ENCODE measurements around the gene TMCC1. TPM values are rescaled to one million over a fixed set of nuclear protein-coding genes. Genes with fewer than 3 reads are reported as not detected.
A peak's percentile ranks its signal among the peaks of the same experiment; 100 is the strongest.

TMCC1 gene
- total and polyA plus RNA-seq, 3 donors from 2014 or later = 46.0 to 119 (median 60.4) TPM

DNA sequence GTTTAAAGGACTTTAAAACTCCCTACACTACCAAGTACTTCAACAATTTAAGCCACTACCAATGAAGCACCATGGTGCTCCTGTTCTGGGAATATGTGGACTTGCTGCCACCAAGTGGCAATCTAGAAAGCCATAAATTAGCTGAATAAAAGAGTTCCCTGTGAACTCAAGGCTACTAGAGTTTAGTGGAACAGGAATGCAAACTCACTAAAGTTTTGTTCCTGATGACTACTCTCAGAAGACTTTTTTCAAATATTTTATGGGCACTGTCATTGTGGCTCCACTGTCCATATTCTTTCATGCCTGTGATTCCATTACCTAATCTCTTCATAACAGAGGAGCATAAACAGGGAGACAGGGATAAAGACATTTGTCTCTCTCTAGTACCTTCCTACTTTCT is 63.9 kb downstream of the TMCC1 start:
- no peaks in the 10 kb centered on the region for H3K9me3 ChIP-seq
- H3K27ac ChIP-seq = no peak overlapping the region
- H3K4me3 ChIP-seq = no peak overlapping the region
- DNase-seq = peak; percentile 66
- intact Hi-C loops (cut with DNase I; ENCODE audit: low total_unique reads) = loop anchor here (10.0 kb wide), 2 partner anchors 175 to 345 kb away; no protein-coding TSS in a partner anchor
- no peak for TF ChIP-seq POLR2A (IDR thresholded peaks at IDR 0.05)
- TF ChIP-seq, protein P1, sequence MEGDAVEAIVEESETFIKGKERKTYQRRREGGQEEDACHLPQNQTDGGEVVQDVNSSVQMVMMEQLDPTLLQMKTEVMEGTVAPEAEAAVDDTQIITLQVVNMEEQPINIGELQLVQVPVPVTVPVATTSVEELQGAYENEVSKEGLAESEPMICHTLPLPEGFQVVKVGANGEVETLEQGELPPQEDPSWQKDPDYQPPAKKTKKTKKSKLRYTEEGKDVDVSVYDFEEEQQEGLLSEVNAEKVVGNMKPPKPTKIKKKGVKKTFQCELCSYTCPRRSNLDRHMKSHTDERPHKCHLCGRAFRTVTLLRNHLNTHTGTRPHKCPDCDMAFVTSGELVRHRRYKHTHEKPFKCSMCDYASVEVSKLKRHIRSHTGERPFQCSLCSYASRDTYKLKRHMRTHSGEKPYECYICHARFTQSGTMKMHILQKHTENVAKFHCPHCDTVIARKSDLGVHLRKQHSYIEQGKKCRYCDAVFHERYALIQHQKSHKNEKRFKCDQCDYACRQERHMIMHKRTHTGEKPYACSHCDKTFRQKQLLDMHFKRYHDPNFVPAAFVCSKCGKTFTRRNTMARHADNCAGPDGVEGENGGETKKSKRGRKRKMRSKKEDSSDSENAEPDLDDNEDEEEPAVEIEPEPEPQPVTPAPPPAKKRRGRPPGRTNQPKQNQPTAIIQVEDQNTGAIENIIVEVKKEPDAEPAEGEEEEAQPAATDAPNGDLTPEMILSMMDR (IDR thresholded peaks at IDR 0.05) = peak in 2 of 3 experiments; percentile 41 to 68
- H3K36me3 ChIP-seq (ENCODE audit: low read depth, missing control alignments) = no peaks in the 10 kb centered on the region
- H3K4me1 ChIP-seq = no peaks in the 10 kb centered on the region
- no peaks in the 10 kb centered on the region for H3K27me3 ChIP-seq

DNA sequence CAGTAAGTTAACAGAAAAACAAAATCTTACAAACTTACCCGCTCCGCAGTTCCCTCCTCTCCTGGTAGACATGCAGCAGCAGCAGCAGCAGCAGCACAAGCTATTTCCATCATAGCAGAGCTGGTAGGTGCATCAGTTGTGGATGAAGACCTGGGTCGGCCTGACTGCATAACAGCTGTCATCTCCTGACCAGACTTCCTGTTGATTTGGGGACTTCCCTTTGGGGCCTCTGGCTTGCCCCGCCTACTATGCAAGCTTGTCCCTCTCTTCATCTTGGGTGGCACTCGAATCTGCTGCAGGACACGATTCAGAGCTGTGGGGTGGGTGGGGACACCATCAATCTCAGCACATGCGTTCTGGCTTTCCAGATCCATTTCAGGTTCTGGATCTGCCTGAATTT is 65.7 kb downstream of the TMCC1 start:
- no peaks in the 10 kb centered on the region for H3K4me1 ChIP-seq
- intact Hi-C loops (cut with DNase I; ENCODE audit: low total_unique reads) = loop anchor here (10.0 kb wide), 2 partner anchors 173 to 343 kb away; no protein-coding TSS in a partner anchor
- no peak for DNase-seq

DNA sequence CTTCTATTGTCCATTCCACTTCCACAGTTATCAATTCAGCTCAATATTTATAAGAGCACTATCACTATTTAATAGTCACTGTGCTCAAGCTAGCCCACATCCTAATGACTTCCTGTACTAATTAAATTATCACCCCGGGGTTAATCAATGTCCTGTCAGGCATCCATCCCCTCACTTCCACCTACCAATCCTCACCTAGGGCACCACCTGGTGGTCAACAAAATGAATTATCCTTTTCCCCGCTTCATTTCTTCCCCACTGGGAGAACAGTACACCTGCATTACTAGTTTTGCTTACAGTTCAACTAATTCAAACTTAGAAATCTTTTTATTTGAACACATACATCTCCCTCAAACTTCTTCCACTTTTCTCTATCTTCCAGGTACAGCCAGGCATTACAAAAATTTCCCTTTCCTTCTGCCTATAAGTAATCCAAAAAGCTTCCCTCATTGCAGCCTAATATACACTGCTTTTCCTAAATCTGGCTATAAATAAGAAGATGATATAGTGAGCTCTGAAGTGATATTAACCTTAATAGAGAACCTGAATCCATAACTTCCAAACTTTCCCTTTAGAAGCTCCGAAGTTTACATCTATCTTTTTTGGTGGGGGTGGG is 68.5 kb downstream of the TMCC1 start:
- no peak overlapping the region for H3K27ac ChIP-seq
- TF ChIP-seq POLR2A (IDR thresholded peaks at IDR 0.05) = no peak
- TF ChIP-seq, protein P1 (IDR thresholded peaks at IDR 0.05) = peak; percentile 60 to 69 (median 65)
- H3K9me3 ChIP-seq = no peaks in the 10 kb centered on the region
- intact Hi-C loops (cut with DNase I; ENCODE audit: low total_unique reads) = loop anchor here (10.0 kb wide), 2 partner anchors 170 to 340 kb away; no protein-coding TSS in a partner anchor
- no peak overlapping the region for H3K4me3 ChIP-seq
- DNase-seq = no peak
- 56 to 61% methylated on average over 3 of the region's 3 CpGs for WGBS, 2 donors
- peaks cover 4% of the 10 kb centered on the region for H3K4me1 ChIP-seq
- H3K36me3 ChIP-seq (ENCODE audit: low read depth, missing control alignments) = no peaks in the 10 kb centered on the region
- no peaks in the 10 kb centered on the region for H3K27me3 ChIP-seq

More for the DNA sequence above, 65.7 kb downstream of the TMCC1 start:
- TF ChIP-seq, protein P1 (IDR thresholded peaks at IDR 0.05) = no peak
- no peak for TF ChIP-seq POLR2A (IDR thresholded peaks at IDR 0.05)
- WGBS, 2 donors = 72 to 81% methylated on average over 7 of the region's 7 CpGs
- no peaks in the 10 kb centered on the region for H3K27me3 ChIP-seq
- H3K9me3 ChIP-seq = no peaks in the 10 kb centered on the region
- no peak overlapping the region for H3K4me3 ChIP-seq
- H3K27ac ChIP-seq = no peak overlapping the region
- no peaks in the 10 kb centered on the region for H3K36me3 ChIP-seq (ENCODE audit: low read depth, missing control alignments)

DNA sequence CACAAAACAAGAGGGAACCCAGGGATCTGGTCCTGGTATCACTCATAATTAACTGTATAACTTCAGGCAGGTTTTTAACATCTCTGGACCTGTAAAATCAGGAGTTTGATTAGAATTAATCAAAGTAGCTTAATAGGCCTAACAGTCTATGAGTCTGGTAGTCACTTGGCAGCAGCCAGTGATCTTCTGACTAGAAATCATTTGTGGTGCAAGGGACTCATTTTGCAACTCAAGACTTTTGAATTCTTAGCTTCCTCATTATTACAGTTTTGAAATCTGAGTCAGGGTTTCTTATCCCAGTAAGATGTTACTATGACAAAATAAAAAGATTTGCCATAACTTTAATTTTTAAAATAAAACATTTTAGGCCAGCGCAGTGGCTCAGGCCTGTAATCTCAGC is 70.8 kb downstream of the TMCC1 start:
- H3K4me3 ChIP-seq = no peak overlapping the region
- H3K27ac ChIP-seq = no peak overlapping the region

More for the DNA sequence above, 70.8 kb downstream of the TMCC1 start:
- Histone ChIP-seq H3K36me3 (ENCODE audit: low read depth, missing control alignments) (no peaks in the 10 kb centered on the region), H3K4me1 (peaks cover 4% of the 10 kb centered on the region), H3K9me3 (no peaks in the 10 kb centered on the region), H3K27me3 (no peaks in the 10 kb centered on the region)
- no peak for DNase-seq
- TF ChIP-seq POLR2A (IDR thresholded peaks at IDR 0.05) = no peak
- TF ChIP-seq, protein P1 (IDR thresholded peaks at IDR 0.05) = no peak
- WGBS, 2 donors = 95% methylated on average over 1 of the region's 1 CpG
- intact Hi-C loops (cut with DNase I; ENCODE audit: low total_unique reads) = loop anchor here (10.0 kb wide), 2 partner anchors 168 to 338 kb away; no protein-coding TSS in a partner anchor
